Stimulated activated CD4-positive, alpha-beta T cell treated with anti-CD3 and anti-CD28 coated beads, Interleukin-4, amount 100 ng/mL, for 4 hours (primary cell): ENCODE measurements around the gene MORN4.
A peak's percentile ranks its signal among the peaks of the same experiment; 100 is the strongest.
"Not testable (repeated sequence)": the region's sequence is repeated elsewhere in the genome, so short reads cannot be mapped to it uniquely, and the experiment has no call there.

Experiments
- DNase-seq, 2 experiments: peaks; one replicate each; pipeline ENCODE4 v3.0.0-alpha.2; 2020

MORN4 gene

GRCh38 chr10:97632949-97633884 lies at the start of gene MORN4:
Gene MORN4, minus strand, starts transcription at chr10:97633500. Its CDS starts 13,847 bp downstream, at chr10:97619653.
- peak; percentile 84 to 86 for DNase-seq

GRCh38 chr10:97682042-97682441 lies 48.7 kb upstream of the MORN4 start:
- DNase-seq, result no peak

GRCh38 chr10:97679594-97679993 lies 46.3 kb upstream of the MORN4 start:
- no peak for DNase-seq

- peak; percentile 37 to 45 for DNase-seq
These were observed 43.7 kb upstream of the MORN4 start for GRCh38 chr10:97676770-97677581.

- no peak for DNase-seq
These were observed 41.9 kb upstream of the MORN4 start for GRCh38 chr10:97675222-97675621.

GRCh38 chr10:97673736-97674525 lies 40.6 kb upstream of the MORN4 start:
- DNase-seq, result no peak

GRCh38 chr10:97669571-97669970 lies 36.3 kb upstream of the MORN4 start:
- no peak for DNase-seq

GRCh38 chr10:97667463-97667862 lies 34.2 kb upstream of the MORN4 start:
- DNase-seq, result no peak

- no peak for DNase-seq
These were observed 33.7 kb upstream of the MORN4 start for GRCh38 chr10:97666992-97667391.

- DNase-seq, result no peak
These were observed 31.1 kb upstream of the MORN4 start for GRCh38 chr10:97664282-97664850.

GRCh38 chr10:97659589-97659988 lies 26.3 kb upstream of the MORN4 start:
- DNase-seq, result no peak

GRCh38 chr10:97656777-97657176 lies 23.5 kb upstream of the MORN4 start:
- no peak for DNase-seq

- no peak for DNase-seq
These were observed 18.5 kb upstream of the MORN4 start for GRCh38 chr10:97651773-97652172.

- DNase-seq, result no peak
These were observed 17.4 kb upstream of the MORN4 start for GRCh38 chr10:97650726-97651125.

GRCh38 chr10:97649405-97649750 lies 16.1 kb upstream of the MORN4 start:
- not testable (repeated sequence) for DNase-seq

GRCh38 chr10:97648562-97649404 lies 15.5 kb upstream of the MORN4 start:
- DNase-seq, result peak in 1 of 2 experiments; percentile 48

- DNase-seq, result no peak
These were observed 14.3 kb upstream of the MORN4 start for GRCh38 chr10:97647556-97647955.

- DNase-seq, result no peak
These were observed 11.6 kb upstream of the MORN4 start for GRCh38 chr10:97644936-97645335.

GRCh38 chr10:97643441-97643985 lies 10.2 kb upstream of the MORN4 start:
- no peak for DNase-seq

- DNase-seq, result not testable (repeated sequence)
These were observed 9.3 kb upstream of the MORN4 start for GRCh38 chr10:97642471-97643159.
